Measurements from ENCODE around the gene COL19A1.

The COL19A1 gene

GRCh38 chr6:70045413-70045812, 179.1 kb downstream of the COL19A1 start:
- Histone ChIP-seq H3K27ac (ENCODE audit: low read depth, low read length) (no peak overlapping the region), H3K4me3 (ENCODE audit: insufficient read depth, low read length, poor library complexity, severe bottlenecking) (no peak overlapping the region), H4K20me1 (ENCODE audit: low read depth, low read length) (no peaks in the 10 kb centered on the region), H3K36me3 (ENCODE audit: low read length) (no peaks in the 10 kb centered on the region), H3K9me3 (ENCODE audit: insufficient read depth, low read length) (no peaks in the 10 kb centered on the region), H2AFZ (ENCODE audit: low read depth, low read length, severe bottlenecking) (no peak overlapping the region), H3K27me3 (ENCODE audit: low read length) (no peaks in the 10 kb centered on the region), H3F3A (ENCODE audit: insufficient read depth) (no peaks in the 10 kb centered on the region), H3K9me2 (replicated peaks; ENCODE audit: insufficient read depth, low read length) (no peaks in the 10 kb centered on the region), H3K9ac (ENCODE audit: low read length) (no peak overlapping the region), H3K4me2 (ENCODE audit: low read depth, low read length, poor library complexity, severe bottlenecking) (no peak overlapping the region), H3K79me2 (ENCODE audit: insufficient read depth, low read length) (no peaks in the 10 kb centered on the region)
- no peak for TF ChIP-seq CTCF (IDR thresholded peaks at IDR 0.05; ENCODE audit: insufficient read depth, low read length, poor library complexity, severe bottlenecking)
- no peak for TF ChIP-seq EZH2phosphoT487 (conservative IDR thresholded peaks at IDR 0.05; ENCODE audit: low read length)

GRCh38 chr6:70051197-70052124, 185.1 kb downstream of the COL19A1 start:
- no peak for TF ChIP-seq CTCF (IDR thresholded peaks at IDR 0.05; ENCODE audit: insufficient read depth, low read length, poor library complexity, severe bottlenecking)
- no peak for TF ChIP-seq EZH2phosphoT487 (conservative IDR thresholded peaks at IDR 0.05; ENCODE audit: low read length)
- Histone ChIP-seq H3K9me3 (ENCODE audit: insufficient read depth, low read length) (no peaks in the 10 kb centered on the region), H4K20me1 (ENCODE audit: low read depth, low read length) (no peaks in the 10 kb centered on the region), H3F3A (ENCODE audit: insufficient read depth) (no peaks in the 10 kb centered on the region), H3K27ac (ENCODE audit: low read depth, low read length) (no peak overlapping the region), H3K4me3 (ENCODE audit: insufficient read depth, low read length, poor library complexity, severe bottlenecking) (no peak overlapping the region), H3K79me2 (ENCODE audit: insufficient read depth, low read length) (no peaks in the 10 kb centered on the region), H3K36me3 (ENCODE audit: low read length) (no peaks in the 10 kb centered on the region), H3K9me2 (replicated peaks; ENCODE audit: insufficient read depth, low read length) (no peaks in the 10 kb centered on the region), H3K9ac (ENCODE audit: low read length) (no peak overlapping the region), H3K4me2 (ENCODE audit: low read depth, low read length, poor library complexity, severe bottlenecking) (no peak overlapping the region), H2AFZ (ENCODE audit: low read depth, low read length, severe bottlenecking) (no peak overlapping the region), H3K27me3 (ENCODE audit: low read length) (no peaks in the 10 kb centered on the region)

- H4K20me1 ChIP-seq (ENCODE audit: low read depth, low read length) = no peaks in the 10 kb centered on the region
- no peak overlapping the region for H3K9ac ChIP-seq (ENCODE audit: low read length)
- no peaks in the 10 kb centered on the region for H3K9me2 ChIP-seq (replicated peaks; ENCODE audit: insufficient read depth, low read length)
- H3K36me3 ChIP-seq (ENCODE audit: low read length) = no peaks in the 10 kb centered on the region
- no peaks in the 10 kb centered on the region for H3K27me3 ChIP-seq (ENCODE audit: low read length)
- H3K27ac ChIP-seq (ENCODE audit: low read depth, low read length) = no peak overlapping the region
- H3F3A ChIP-seq (ENCODE audit: insufficient read depth) = no peaks in the 10 kb centered on the region
- H2AFZ ChIP-seq (ENCODE audit: low read depth, low read length, severe bottlenecking) = no peak overlapping the region
- no peak overlapping the region for H3K4me2 ChIP-seq (ENCODE audit: low read depth, low read length, poor library complexity, severe bottlenecking)
- H3K79me2 ChIP-seq (ENCODE audit: insufficient read depth, low read length) = no peaks in the 10 kb centered on the region
- TF ChIP-seq CTCF (IDR thresholded peaks at IDR 0.05; ENCODE audit: insufficient read depth, low read length, poor library complexity, severe bottlenecking) (no peak), EZH2phosphoT487 (conservative IDR thresholded peaks at IDR 0.05; ENCODE audit: low read length) (no peak)
- no peaks in the 10 kb centered on the region for H3K9me3 ChIP-seq (ENCODE audit: insufficient read depth, low read length)
- H3K4me3 ChIP-seq (ENCODE audit: insufficient read depth, low read length, poor library complexity, severe bottlenecking) = no peak overlapping the region
Observed at GRCh38 chr6:70059039-70059719, 192.8 kb downstream of the COL19A1 start.

All from SU-DHL-6 (cell line).